ENCODE data around the gene ZNF384. TPM values are rescaled to one million over a fixed set of nuclear protein-coding genes. Genes with fewer than 3 reads are reported as not detected.
A peak's percentile ranks its signal among the peaks of the same experiment; 100 is the strongest.
"Not testable (repeated sequence)": the region's sequence is repeated elsewhere in the genome, so short reads cannot be mapped to it uniquely, and the experiment has no call there.

Gene ZNF384
- total RNA-seq, 1 experiment from 2014 or later: 19.5 TPM

GRCh38 chr12:6716031-6716873 is 27.1 kb upstream of the ZNF384 start:
- not testable (repeated sequence) for H3K9me3 ChIP-seq (replicated peaks); H3K27me3 ChIP-seq (replicated peaks); DNase-seq (ENCODE audit: low read depth in 1 of 2, low spot score in 2 of 2); H3K4me3 ChIP-seq; H3K4me1 ChIP-seq (replicated peaks); H3K27ac ChIP-seq; H3K36me3 ChIP-seq

- Histone ChIP-seq H3K36me3 (no peaks in the 10 kb centered on the region), H3K27me3 (replicated peaks) (0 out of 2 replicates have a peak, but pooled peaks cover 4% of the 10 kb centered on the region), H3K27ac (no peak overlapping the region), H3K4me3 (no peak overlapping the region), H3K4me1 (replicated peaks) (no peaks in the 10 kb centered on the region), H3K9me3 (replicated peaks) (no peaks in the 10 kb centered on the region)
- no peak for DNase-seq (ENCODE audit: low read depth in 1 of 2, low spot score in 2 of 2)
Measured at GRCh38 chr12:6708960-6709394, 19.8 kb upstream of the ZNF384 start.

DNA sequence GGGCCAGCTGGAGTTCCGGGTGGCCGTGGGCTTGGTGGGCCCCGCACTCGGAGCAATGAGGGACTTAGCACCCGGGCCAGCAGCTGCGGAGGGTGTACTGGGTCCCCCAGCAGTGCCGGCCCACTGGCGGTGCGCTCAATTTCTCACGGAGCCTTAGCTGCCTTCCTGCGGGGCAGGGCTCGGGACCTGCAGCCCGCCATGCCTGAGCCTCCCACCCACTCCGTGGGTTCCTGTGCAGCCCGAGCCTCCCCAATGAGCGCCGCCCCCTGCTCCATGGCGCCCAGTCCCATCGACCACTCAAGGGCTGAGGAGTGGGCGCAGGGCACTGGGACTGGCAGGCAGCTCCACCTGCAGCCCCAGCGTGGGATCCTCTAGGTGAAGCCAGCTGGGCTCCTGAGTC is 19.2 kb upstream of the ZNF384 start:
- H3K27me3 ChIP-seq (replicated peaks); H3K4me3 ChIP-seq; H3K36me3 ChIP-seq; H3K4me1 ChIP-seq (replicated peaks); DNase-seq (ENCODE audit: low read depth in 1 of 2, low spot score in 2 of 2); H3K27ac ChIP-seq; H3K9me3 ChIP-seq (replicated peaks): not testable (repeated sequence)

DNA sequence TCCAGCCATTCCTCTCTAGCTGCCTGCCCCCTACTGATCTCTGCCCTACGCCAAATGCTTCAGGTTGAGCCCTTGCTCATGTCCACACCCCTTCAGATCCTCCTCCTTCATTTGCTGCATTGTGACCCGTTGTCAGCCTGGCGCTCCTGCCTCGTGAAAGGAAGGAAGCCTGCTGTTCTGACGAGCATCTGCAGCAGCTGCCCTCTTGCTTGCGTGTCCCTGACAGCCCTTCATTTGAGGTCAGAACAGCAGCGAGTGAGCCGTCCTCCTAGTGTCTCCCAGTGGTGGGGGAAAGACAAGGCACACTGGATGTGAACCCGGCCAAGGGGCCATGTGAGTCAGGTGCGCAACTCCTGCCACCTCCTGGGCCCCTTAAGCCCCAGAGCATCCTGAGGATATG is 14.5 kb upstream of the ZNF384 start:
- Histone ChIP-seq H3K27ac (no peak overlapping the region), H3K4me1 (replicated peaks) (peaks cover 12% of the 10 kb centered on the region), H3K27me3 (replicated peaks) (peaks cover 53% of the 10 kb centered on the region), H3K36me3 (no peaks in the 10 kb centered on the region), H3K4me3 (no peak overlapping the region), H3K9me3 (replicated peaks) (no peaks in the 10 kb centered on the region)
- no peak for DNase-seq (ENCODE audit: low read depth in 1 of 2, low spot score in 2 of 2)

GRCh38 chr12:6701078-6701768 is 12.0 kb upstream of the ZNF384 start:
- H3K27ac ChIP-seq: no peak overlapping the region
- H3K27me3 ChIP-seq (replicated peaks): peaks cover 67% of the 10 kb centered on the region
- DNase-seq (ENCODE audit: low read depth in 1 of 2, low spot score in 2 of 2): peak in 1 of 2 experiments; percentile 37
- no peaks in the 10 kb centered on the region for H3K36me3 ChIP-seq
- H3K4me1 ChIP-seq (replicated peaks): peaks cover 12% of the 10 kb centered on the region
- H3K4me3 ChIP-seq: peak overlapping the region; percentile 20
- H3K9me3 ChIP-seq (replicated peaks): no peaks in the 10 kb centered on the region

GRCh38 chr12:6700646-6701051 is 11.5 kb upstream of the ZNF384 start, which contains the start of gene PIANP:
Gene PIANP, minus strand, starts transcription at chr12:6700815. Its CDS starts 2,754 bp downstream, at chr12:6698061.
- H3K27ac ChIP-seq: no peak within 1 kb of the TSS
- no peaks in the 10 kb centered on the region for H3K9me3 ChIP-seq (replicated peaks)
- H3K4me1 ChIP-seq (replicated peaks): peaks cover 12% of the 10 kb centered on the region
- no peaks in the 10 kb centered on the region for H3K36me3 ChIP-seq
- H3K27me3 ChIP-seq (replicated peaks): peaks cover 73% of the 10 kb centered on the region
- DNase-seq (ENCODE audit: low read depth in 1 of 2, low spot score in 2 of 2): no peak
- peak within 1 kb of the TSS; percentile 21 for H3K4me3 ChIP-seq

- Histone ChIP-seq H3K4me3 (peak overlapping the region; percentile 21), H3K36me3 (no peaks in the 10 kb centered on the region), H3K27ac (no peak overlapping the region), H3K9me3 (replicated peaks) (no peaks in the 10 kb centered on the region), H3K4me1 (replicated peaks) (peaks cover 12% of the 10 kb centered on the region), H3K27me3 (replicated peaks) (peaks cover 73% of the 10 kb centered on the region)
- no peak for DNase-seq (ENCODE audit: low read depth in 1 of 2, low spot score in 2 of 2)
Measured at GRCh38 chr12:6699989-6700645, 10.9 kb upstream of the ZNF384 start.

DNA sequence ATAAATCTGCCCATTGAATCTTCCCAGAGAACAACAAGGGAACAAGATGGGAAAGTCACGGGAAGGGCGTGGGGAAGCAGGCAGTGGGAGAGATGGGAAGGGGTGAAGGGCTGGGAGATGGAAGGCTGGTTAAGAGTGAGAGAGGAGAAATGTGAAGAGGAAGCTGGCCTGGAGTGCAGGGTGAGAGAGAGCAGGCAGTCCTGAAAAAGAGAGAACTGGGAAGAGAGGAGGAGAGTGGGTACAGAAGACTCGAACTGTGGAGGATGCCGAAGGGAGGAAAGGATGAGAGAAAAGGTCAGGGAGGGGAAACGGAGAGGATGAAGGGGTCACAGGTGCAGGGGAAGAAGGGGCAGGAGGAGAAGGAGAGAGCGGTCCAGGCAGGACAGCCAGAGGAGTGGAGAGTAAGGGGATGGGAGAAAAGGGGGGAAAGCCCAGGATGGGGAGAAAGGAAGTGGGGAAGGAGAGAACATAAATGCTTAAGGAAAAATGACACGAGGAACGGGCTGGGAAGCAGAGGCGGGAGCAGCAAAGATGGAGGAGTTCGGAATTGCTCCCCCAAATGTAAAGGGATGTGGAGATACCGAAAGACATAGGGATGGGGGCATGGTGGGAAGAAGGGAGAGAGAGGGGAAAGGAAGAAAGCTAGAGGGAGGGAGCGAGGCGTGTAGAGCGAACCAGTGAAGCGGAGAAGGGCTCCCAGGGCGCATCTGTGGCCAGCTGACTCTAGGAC is 10.2 kb upstream of the ZNF384 start:
- no peak for DNase-seq (ENCODE audit: low read depth in 1 of 2, low spot score in 2 of 2)
- no peak overlapping the region for H3K27ac ChIP-seq
- peaks cover 73% of the 10 kb centered on the region for H3K27me3 ChIP-seq (replicated peaks)
- H3K4me1 ChIP-seq (replicated peaks): peaks cover 12% of the 10 kb centered on the region
- no peak overlapping the region for H3K4me3 ChIP-seq
- H3K36me3 ChIP-seq: no peaks in the 10 kb centered on the region
- H3K9me3 ChIP-seq (replicated peaks): no peaks in the 10 kb centered on the region

GRCh38 chr12:6698352-6699046 is 9.3 kb upstream of the ZNF384 start:
- no peak overlapping the region for H3K4me3 ChIP-seq
- peaks cover 71% of the 10 kb centered on the region for H3K27me3 ChIP-seq (replicated peaks)
- no peak for DNase-seq (ENCODE audit: low read depth in 1 of 2, low spot score in 2 of 2)
- H3K27ac ChIP-seq: no peak overlapping the region
- H3K4me1 ChIP-seq (replicated peaks): peaks cover 12% of the 10 kb centered on the region
- H3K36me3 ChIP-seq: no peaks in the 10 kb centered on the region
- H3K9me3 ChIP-seq (replicated peaks): no peaks in the 10 kb centered on the region

GRCh38 chr12:6697584-6698351 is 8.6 kb upstream of the ZNF384 start:
- no peaks in the 10 kb centered on the region for H3K36me3 ChIP-seq
- H3K4me3 ChIP-seq: no peak overlapping the region
- H3K9me3 ChIP-seq (replicated peaks): no peaks in the 10 kb centered on the region
- peak; percentile 52 to 66 for DNase-seq (ENCODE audit: low read depth in 1 of 2, low spot score in 2 of 2)
- no peak overlapping the region for H3K27ac ChIP-seq
- peaks cover 12% of the 10 kb centered on the region for H3K4me1 ChIP-seq (replicated peaks)
- peaks cover 64% of the 10 kb centered on the region for H3K27me3 ChIP-seq (replicated peaks)

GRCh38 chr12:6696690-6697583 is 7.8 kb upstream of the ZNF384 start:
- Histone ChIP-seq H3K27ac (no peak overlapping the region), H3K36me3 (no peaks in the 10 kb centered on the region), H3K9me3 (replicated peaks) (no peaks in the 10 kb centered on the region), H3K4me3 (no peak overlapping the region), H3K4me1 (replicated peaks) (peaks cover 12% of the 10 kb centered on the region), H3K27me3 (replicated peaks) (peaks cover 58% of the 10 kb centered on the region)
- DNase-seq (ENCODE audit: low read depth in 1 of 2, low spot score in 2 of 2): no peak

Data from SJSA1 (cell line).